HAP-1 (cell line): ENCODE data around the gene STOML1.
A peak's percentile ranks its signal among the peaks of the same experiment; 100 is the strongest.

Experiments used
- DNase-seq, 2 experiments: peaks; one replicate each; pipeline ENCODE4 v3.0.0-alpha.2; 2016 to 2020; ENCODE audit warnings: low spot score in 2 of 2
- H3K27me3 ChIP-seq: fragments of 250-450 bp; sonication (Bioruptor Pico); 2 replicates; pipeline ENCODE4 v1.5.1; 2020; ENCODE audit warnings: low read depth, mild to moderate bottlenecking, moderate library complexity
- H3K36me3 ChIP-seq: fragments of 250-450 bp; sonication (Bioruptor Pico); replicated peaks from 2 replicates; pipeline ENCODE4 v1.5.1; 2020; ENCODE audit warnings: mild to moderate bottlenecking
- H3K4me1 ChIP-seq: fragments of 250-450 bp; sonication (Bioruptor Pico); 2 replicates; pipeline ENCODE4 v1.5.1; 2020; ENCODE audit warnings: mild to moderate bottlenecking
- H3K4me3 ChIP-seq: fragments of 250-450 bp; sonication (Bioruptor Pico); 2 replicates; pipeline ENCODE4 v1.5.1; 2020; ENCODE audit warnings: mild to moderate bottlenecking, moderate library complexity
- H3K9me3 ChIP-seq: fragments of 250-450 bp; sonication (Bioruptor Pico); 2 replicates; pipeline ENCODE4 v1.5.1; 2020; ENCODE audit warnings: mild to moderate bottlenecking, moderate library complexity
- in situ Hi-C: fragments of 300-500 bp; cut with MboI; formaldehyde crosslinking; loops from 3 replicates; pipeline ENCODE4 v1.14.3; 2020; ENCODE audit warnings: low sequenced_read_pairs, inconsistent platforms, mixed read lengths

STOML1 gene

GRCh38 chr15:74006774-74007639, 14.9 kb upstream of the STOML1 start:
- Histone ChIP-seq H3K4me3 (no peak overlapping the region), H3K36me3 (peaks cover 35% of the 10 kb centered on the region), H3K9me3 (no peaks in the 10 kb centered on the region), H3K4me1 (no peaks in the 10 kb centered on the region), H3K27me3 (no peaks in the 10 kb centered on the region)
- DNase-seq = no peak
- in situ Hi-C loops = no loop called here

GRCh38 chr15:73997986-73998385, 5.9 kb upstream of the STOML1 start:
- Histone ChIP-seq H3K4me1 (peaks cover 13% of the 10 kb centered on the region; the same call in 1 of the 2 replicates), H3K27me3 (no peaks in the 10 kb centered on the region), H3K4me3 (no peak overlapping the region), H3K9me3 (no peaks in the 10 kb centered on the region), H3K36me3 (peaks cover 16% of the 10 kb centered on the region)
- no peak for DNase-seq
- in situ Hi-C loops = no loop called here

GRCh38 chr15:73996939-73997338, 4.8 kb upstream of the STOML1 start:
- in situ Hi-C loops = no loop called here
- Histone ChIP-seq H3K4me1 (peaks cover 17% of the 10 kb centered on the region), H3K27me3 (no peaks in the 10 kb centered on the region), H3K36me3 (peaks cover 12% of the 10 kb centered on the region), H3K9me3 (no peaks in the 10 kb centered on the region), H3K4me3 (no peak overlapping the region)
- DNase-seq = peak in 1 of 2 experiments; percentile 13

GRCh38 chr15:73996267-73996666, 4.2 kb upstream of the STOML1 start:
- in situ Hi-C loops = no loop called here
- peak in 1 of 2 experiments; percentile 6 for DNase-seq
- Histone ChIP-seq H3K36me3 (peaks cover 11% of the 10 kb centered on the region), H3K4me1 (peaks cover 21% of the 10 kb centered on the region), H3K4me3 (peak overlapping the region; percentile 67), H3K27me3 (no peaks in the 10 kb centered on the region), H3K9me3 (no peaks in the 10 kb centered on the region)

- H3K9me3 ChIP-seq = no peaks in the 10 kb centered on the region
- H3K36me3 ChIP-seq = peaks cover 11% of the 10 kb centered on the region
- H3K4me1 ChIP-seq = peaks cover 24% of the 10 kb centered on the region
- peak overlapping the region; percentile 67 for H3K4me3 ChIP-seq
- DNase-seq = peak; percentile 32 to 47
- in situ Hi-C loops = no loop called here
- no peaks in the 10 kb centered on the region for H3K27me3 ChIP-seq
Measured at GRCh38 chr15:73994912-73995622, 3.0 kb upstream of the STOML1 start.

GRCh38 chr15:73994413-73994883, 2.4 kb upstream of the STOML1 start, which contains the start of gene PML:
Gene PML, plus strand, starts transcription at chr15:73994716. Its CDS starts 97 bp downstream, at chr15:73994813.
- peaks cover 10% of the 10 kb centered on the region for H3K36me3 ChIP-seq
- in situ Hi-C loops = no loop called here
- peak within 1 kb of the TSS; percentile 67 for H3K4me3 ChIP-seq
- peaks cover 24% of the 10 kb centered on the region for H3K4me1 ChIP-seq
- H3K27me3 ChIP-seq = no peaks in the 10 kb centered on the region
- no peaks in the 10 kb centered on the region for H3K9me3 ChIP-seq
- peak; percentile 100 for DNase-seq

- no peak overlapping the region; the same call in 1 of the 2 replicates for H3K4me3 ChIP-seq
- H3K27me3 ChIP-seq = no peaks in the 10 kb centered on the region
- peak in 1 of 2 experiments; percentile 8 for DNase-seq
- no peaks in the 10 kb centered on the region for H3K9me3 ChIP-seq
- in situ Hi-C loops = no loop called here
- peaks cover 24% of the 10 kb centered on the region for H3K4me1 ChIP-seq
- 0 out of 2 replicates have a peak, but pooled peaks cover 3% of the 10 kb centered on the region for H3K36me3 ChIP-seq
Measured at GRCh38 chr15:73993211-73993994, 1.3 kb upstream of the STOML1 start.

- DNase-seq = no peak
- Histone ChIP-seq H3K4me1 (peaks cover 24% of the 10 kb centered on the region), H3K36me3 (no peaks in the 10 kb centered on the region)
Measured at GRCh38 chr15:73992594-73992898, 451 bp upstream of the STOML1 start.

GRCh38 chr15:73991260-73991659, 835 bp downstream of the STOML1 start:
- no peaks in the 10 kb centered on the region for H3K9me3 ChIP-seq
- no peaks in the 10 kb centered on the region for H3K36me3 ChIP-seq
- peak overlapping the region; percentile 68 for H3K4me3 ChIP-seq
- DNase-seq = peak in 1 of 2 experiments; percentile 36
- H3K27me3 ChIP-seq = no peaks in the 10 kb centered on the region
- peaks cover 18% of the 10 kb centered on the region for H3K4me1 ChIP-seq
- in situ Hi-C loops = no loop called here

More at GRCh38 chr15:73992594-73992898, 451 bp upstream of the STOML1 start:
- in situ Hi-C loops = no loop called here
- Histone ChIP-seq H3K27me3 (no peaks in the 10 kb centered on the region), H3K4me3 (peak overlapping the region; percentile 68), H3K9me3 (no peaks in the 10 kb centered on the region)

- DNase-seq = peak in 1 of 2 experiments; percentile 11
- Histone ChIP-seq H3K4me1 (peaks cover 14% of the 10 kb centered on the region), H3K27me3 (no peaks in the 10 kb centered on the region), H3K36me3 (no peaks in the 10 kb centered on the region), H3K9me3 (no peaks in the 10 kb centered on the region), H3K4me3 (no peak overlapping the region)
- in situ Hi-C loops = no loop called here
Measured at GRCh38 chr15:73990250-73991005, 1.7 kb downstream of the STOML1 start.

GRCh38 chr15:73989001-73989798, 2.9 kb downstream of the STOML1 start:
- H3K27me3 ChIP-seq = no peaks in the 10 kb centered on the region
- no peaks in the 10 kb centered on the region for H3K9me3 ChIP-seq
- in situ Hi-C loops = no loop called here
- DNase-seq = peak in 1 of 2 experiments; percentile 7
- peaks cover 14% of the 10 kb centered on the region for H3K4me1 ChIP-seq
- H3K4me3 ChIP-seq = no peak overlapping the region
- no peaks in the 10 kb centered on the region for H3K36me3 ChIP-seq

GRCh38 chr15:73988445-73988969, 3.6 kb downstream of the STOML1 start:
- H3K4me1 ChIP-seq = peaks cover 10% of the 10 kb centered on the region
- in situ Hi-C loops = no loop called here
- no peak overlapping the region for H3K4me3 ChIP-seq
- no peaks in the 10 kb centered on the region for H3K9me3 ChIP-seq
- no peaks in the 10 kb centered on the region for H3K27me3 ChIP-seq
- no peaks in the 10 kb centered on the region for H3K36me3 ChIP-seq
- peak in 1 of 2 experiments; percentile 8 for DNase-seq
